ENCODE results near the gene FNDC8.
"Not testable (repeated sequence)": the region's sequence is repeated elsewhere in the genome, so short reads cannot be mapped to it uniquely, and the experiment has no call there.

FNDC8 gene

GRCh38 chr17:35146214-35146833, 24.9 kb downstream of the FNDC8 start:
- TF ChIP-seq CTCF (IDR thresholded peaks at IDR 0.05; ENCODE audit: extremely low read depth, missing control alignments): no peak

GRCh38 chr17:35147375-35147905, 26.0 kb downstream of the FNDC8 start, which contains the start of gene UNC45B:
TSS of gene UNC45B (plus strand) at chr17:35147817. CDS start at chr17:35148264, 447 bp downstream.
- no peak for TF ChIP-seq CTCF (IDR thresholded peaks at IDR 0.05; ENCODE audit: extremely low read depth, missing control alignments)

More at GRCh38 chr17:35146214-35146833, 24.9 kb downstream of the FNDC8 start:
- no peak for DNase-seq (ENCODE audit: low spot score)

GRCh38 chr17:35148144-35148543, 26.7 kb downstream of the FNDC8 start:
- no peak for DNase-seq (ENCODE audit: low spot score)
- no peak for TF ChIP-seq CTCF (IDR thresholded peaks at IDR 0.05; ENCODE audit: extremely low read depth, missing control alignments)

More at GRCh38 chr17:35147375-35147905, 26.0 kb downstream of the FNDC8 start, which contains the start of gene UNC45B:
- no peak for DNase-seq (ENCODE audit: low spot score)

- DNase-seq (ENCODE audit: low spot score): no peak
- TF ChIP-seq CTCF (IDR thresholded peaks at IDR 0.05; ENCODE audit: extremely low read depth, missing control alignments): no peak
Measured at GRCh38 chr17:35149941-35150340, 28.5 kb downstream of the FNDC8 start.

GRCh38 chr17:35151080-35151479, 29.7 kb downstream of the FNDC8 start:
- DNase-seq (ENCODE audit: low spot score): not testable (repeated sequence)

GRCh38 chr17:35152421-35153140, 31.2 kb downstream of the FNDC8 start:
- TF ChIP-seq CTCF (IDR thresholded peaks at IDR 0.05; ENCODE audit: extremely low read depth, missing control alignments): no peak
- no peak for DNase-seq (ENCODE audit: low spot score)

- DNase-seq (ENCODE audit: low spot score): no peak
- TF ChIP-seq CTCF (IDR thresholded peaks at IDR 0.05; ENCODE audit: extremely low read depth, missing control alignments): no peak
Measured at GRCh38 chr17:35154196-35155165, 33.1 kb downstream of the FNDC8 start.

All from GM20000 (cell line).